GM20000 (cell line): ENCODE data around the gene CRHR2.

Experiments used
- DNase-seq: peaks from one replicate; pipeline ENCODE4 v3.0.0; 2012; ENCODE audit warnings: low spot score
- TF ChIP-seq, protein P1 (sequence below): IDR thresholded peaks from 2 replicates; pipeline ENCODE4 v1.5.1; 2012; ENCODE audit warnings: mild to moderate bottlenecking, control low read depth; ENCODE audit errors: extremely low read depth, missing control alignments

The CRHR2 gene

DNA sequence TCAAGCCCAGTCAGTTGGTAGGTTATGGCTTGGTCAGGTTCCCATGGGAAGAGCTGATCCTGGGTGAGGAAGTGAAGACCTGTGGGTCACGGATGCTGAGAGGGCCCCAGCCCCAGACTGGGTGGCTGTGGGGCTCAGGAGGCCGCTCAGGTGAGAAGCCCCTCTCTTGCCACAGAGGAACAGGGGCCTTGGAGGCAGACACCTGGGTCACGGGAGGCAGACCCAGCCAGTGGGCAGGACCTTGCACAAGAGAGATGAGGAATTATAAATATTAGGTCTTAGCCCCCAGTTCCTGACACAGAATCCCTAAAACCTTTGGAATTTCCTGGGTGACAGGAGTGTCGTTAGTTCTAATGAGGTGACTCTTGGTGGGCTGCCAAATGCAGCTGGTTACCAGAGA lies 10.6 kb upstream of the CRHR2 start:
- TF ChIP-seq, protein P1, sequence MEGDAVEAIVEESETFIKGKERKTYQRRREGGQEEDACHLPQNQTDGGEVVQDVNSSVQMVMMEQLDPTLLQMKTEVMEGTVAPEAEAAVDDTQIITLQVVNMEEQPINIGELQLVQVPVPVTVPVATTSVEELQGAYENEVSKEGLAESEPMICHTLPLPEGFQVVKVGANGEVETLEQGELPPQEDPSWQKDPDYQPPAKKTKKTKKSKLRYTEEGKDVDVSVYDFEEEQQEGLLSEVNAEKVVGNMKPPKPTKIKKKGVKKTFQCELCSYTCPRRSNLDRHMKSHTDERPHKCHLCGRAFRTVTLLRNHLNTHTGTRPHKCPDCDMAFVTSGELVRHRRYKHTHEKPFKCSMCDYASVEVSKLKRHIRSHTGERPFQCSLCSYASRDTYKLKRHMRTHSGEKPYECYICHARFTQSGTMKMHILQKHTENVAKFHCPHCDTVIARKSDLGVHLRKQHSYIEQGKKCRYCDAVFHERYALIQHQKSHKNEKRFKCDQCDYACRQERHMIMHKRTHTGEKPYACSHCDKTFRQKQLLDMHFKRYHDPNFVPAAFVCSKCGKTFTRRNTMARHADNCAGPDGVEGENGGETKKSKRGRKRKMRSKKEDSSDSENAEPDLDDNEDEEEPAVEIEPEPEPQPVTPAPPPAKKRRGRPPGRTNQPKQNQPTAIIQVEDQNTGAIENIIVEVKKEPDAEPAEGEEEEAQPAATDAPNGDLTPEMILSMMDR: no peak
- no peak for DNase-seq

DNA sequence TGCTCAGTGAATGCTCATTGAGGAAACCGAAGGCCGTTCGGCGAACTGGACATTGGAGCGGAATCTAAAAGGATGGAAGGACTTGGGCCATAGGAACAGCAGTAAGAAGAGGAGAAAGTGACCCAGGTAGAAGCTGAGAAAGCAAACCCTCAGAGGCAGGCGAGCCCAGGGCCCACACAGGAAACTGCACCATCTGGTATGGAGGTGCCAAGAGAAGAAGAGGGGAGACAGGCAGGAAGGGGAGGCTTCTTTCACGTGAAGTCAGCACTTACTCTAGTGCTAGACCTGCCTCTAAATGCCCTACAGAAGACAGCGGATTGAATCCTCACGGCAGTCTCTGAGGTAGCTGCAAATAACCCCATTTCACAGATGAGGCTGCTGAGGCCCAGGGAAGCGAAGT lies 10.2 kb upstream of the CRHR2 start:
- TF ChIP-seq, protein P1: no peak
- DNase-seq: no peak

DNA sequence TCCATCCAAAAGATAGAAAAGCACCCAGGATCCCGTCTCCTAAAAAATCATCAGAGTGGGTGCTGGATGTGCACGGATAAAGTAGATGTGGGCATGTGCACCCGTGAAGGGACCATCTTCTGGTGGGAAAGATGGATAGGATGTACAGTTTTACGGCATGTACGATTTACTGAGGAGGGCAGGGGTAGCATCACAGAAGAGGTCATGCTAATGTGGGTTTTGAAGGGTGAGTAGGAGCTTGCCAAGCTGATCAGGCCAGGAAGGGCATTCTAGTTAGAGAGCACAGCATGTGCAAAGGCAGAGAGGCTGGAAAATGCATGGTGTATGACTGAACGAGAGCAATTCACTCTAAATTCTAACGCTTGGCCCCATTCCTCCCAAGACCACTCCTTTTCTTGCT lies 7.8 kb upstream of the CRHR2 start:
- DNase-seq: no peak
- TF ChIP-seq, protein P1: no peak

DNA sequence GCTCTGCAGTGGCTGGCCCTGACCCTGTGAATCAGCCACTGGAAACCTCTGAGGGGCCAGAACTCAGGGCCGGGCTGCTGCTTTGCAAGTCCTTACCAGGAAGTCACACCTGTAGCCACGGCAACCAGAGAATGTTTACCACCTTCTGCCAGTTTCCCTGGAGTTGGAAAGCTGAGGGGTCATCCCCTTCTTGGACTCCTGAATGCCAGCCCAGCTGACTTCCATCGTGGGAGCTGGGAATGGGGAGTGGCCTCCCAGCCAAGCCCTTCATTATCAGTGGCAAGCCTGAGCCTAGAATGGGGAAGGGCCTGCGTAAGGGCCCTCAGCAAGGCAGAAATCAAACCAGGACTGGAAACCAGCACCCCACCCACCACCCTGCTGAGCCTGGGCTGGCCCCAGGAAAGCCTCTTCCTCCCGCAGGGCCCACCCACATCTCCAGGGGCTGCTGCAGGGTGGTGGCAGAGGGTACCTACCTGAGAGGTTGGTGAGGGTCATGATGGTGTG lies 6.5 kb upstream of the CRHR2 start:
- no peak for DNase-seq

DNA sequence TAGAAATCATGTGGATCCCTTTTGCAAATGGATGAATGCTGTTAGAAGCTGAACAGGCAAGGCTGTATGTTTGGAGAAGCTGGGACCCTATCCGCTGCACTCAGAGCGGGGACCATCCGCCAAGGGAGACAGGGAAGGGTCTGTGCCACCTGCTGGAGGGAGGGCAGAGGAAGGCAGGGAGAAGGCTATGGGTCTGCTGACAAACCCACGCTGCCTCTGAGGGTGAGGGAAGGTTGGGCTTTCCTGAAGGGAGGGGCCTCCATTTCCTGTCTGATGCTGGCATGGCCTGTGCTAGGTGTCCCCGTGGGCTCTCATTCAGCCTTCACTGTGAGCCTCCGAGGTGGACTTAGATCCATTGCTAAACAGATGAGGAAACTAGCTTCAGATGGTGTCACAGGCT lies 5.3 kb upstream of the CRHR2 start:
- TF ChIP-seq, protein P1: no peak
- DNase-seq: no peak

More for the DNA sequence above, 6.5 kb upstream of the CRHR2 start:
- TF ChIP-seq, protein P1: no peak

DNA sequence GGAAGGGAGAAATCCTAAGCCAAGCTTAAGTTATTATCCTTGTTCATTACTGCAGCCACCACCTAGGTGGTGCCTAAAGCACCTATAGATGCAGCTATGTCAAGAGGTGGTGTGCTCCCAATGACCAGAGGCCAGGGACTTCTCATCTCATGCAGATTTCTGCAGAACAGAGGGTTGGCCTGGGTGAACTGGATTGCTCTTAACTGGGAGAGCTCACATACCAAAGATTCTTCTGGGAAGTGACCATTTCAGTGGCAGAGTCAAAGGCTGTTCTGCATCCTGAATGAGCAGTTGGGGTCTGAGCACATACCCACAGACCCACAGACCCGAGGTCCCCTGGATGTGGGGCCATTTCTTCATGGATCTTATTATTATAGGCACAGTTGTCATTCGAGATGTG lies 2.1 kb upstream of the CRHR2 start:
- DNase-seq: no peak
- TF ChIP-seq, protein P1: no peak

DNA sequence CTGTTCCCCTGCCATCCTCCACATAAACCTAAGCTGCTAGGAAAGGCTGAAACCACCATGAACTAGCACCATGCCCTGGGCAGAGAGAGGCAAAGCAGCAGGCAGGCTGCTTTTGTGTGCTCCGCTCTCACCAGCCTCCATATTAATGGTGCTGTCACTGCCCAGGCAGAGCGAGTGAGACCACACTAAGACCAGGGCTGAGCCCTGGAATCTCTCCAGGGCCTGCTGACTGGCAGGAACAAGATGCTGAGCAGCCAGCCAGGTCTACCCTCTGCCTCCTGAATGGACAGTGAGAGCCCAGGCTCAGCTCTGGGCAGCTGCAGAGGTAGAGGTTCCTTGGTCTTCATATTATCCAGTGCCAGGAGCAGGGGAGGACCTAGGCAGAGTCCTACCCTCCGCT lies 1.6 kb upstream of the CRHR2 start:
- DNase-seq: no peak
- TF ChIP-seq, protein P1: no peak
